Erythroblast (primary cell): Measurements from ENCODE around the gene ZGLP1.

Experiments
- GATA1 ChIP-seq: IDR thresholded peaks from 2 replicates; pipeline ENCODE4 v1.6.1; 2011; ENCODE audit warnings: low read depth, mild to moderate bottlenecking, control low read depth, low read length, moderate library complexity
- POLR2A ChIP-seq: IDR thresholded peaks from 2 replicates; pipeline ENCODE4 v1.6.1; 2011; ENCODE audit warnings: mild to moderate bottlenecking, low read length

DNA sequence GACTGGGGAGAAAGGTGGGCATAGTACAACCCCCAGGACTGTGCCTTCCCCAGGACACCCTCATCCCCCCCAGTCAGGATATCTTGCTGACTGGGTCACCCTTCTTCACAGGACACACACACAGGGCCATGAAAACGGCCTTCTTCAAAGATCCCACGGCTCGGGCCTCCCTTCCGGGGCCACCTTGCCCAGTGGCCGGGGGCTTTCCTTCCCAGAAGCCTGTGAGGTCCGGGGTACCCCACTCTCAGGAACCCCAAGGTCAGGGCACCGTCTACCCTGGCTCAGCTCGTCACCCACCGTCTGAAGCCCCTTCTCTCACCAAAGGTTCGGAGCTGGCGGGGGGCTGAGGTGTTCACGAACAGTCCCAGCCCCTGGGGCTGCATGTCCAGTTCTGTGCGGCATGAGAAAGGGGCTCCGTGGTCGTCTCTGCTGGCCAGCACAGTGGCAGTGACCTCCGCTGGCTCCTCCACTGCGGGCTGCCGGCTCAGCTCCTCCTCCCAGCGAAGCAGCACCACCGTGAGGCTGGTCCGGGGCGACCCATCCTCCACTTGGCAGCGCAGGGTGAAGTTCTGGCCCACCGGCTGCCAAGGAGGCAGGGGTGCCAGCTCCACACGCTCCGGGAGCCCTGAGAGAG lies 25.9 kb upstream of the ZGLP1 start:
- no peak for TF ChIP-seq POLR2A
- TF ChIP-seq GATA1 = no peak
